ENCODE measurements around the gene C6orf132.

Gene C6orf132

GRCh38 chr6:42104095-42104803 is 38.2 kb downstream of the C6orf132 start:
- no peak for DNase-seq (ENCODE audit: low read depth)
- peak overlapping the region; percentile 28 for H3K4me3 ChIP-seq (ENCODE audit: low read length)
- TF ChIP-seq CTCF (conservative IDR thresholded peaks at IDR 0.05; ENCODE audit: low read depth, low read length) = peak; percentile 85

GRCh38 chr6:42103753-42104094 is 38.7 kb downstream of the C6orf132 start:
- no peak overlapping the region for H3K4me3 ChIP-seq (ENCODE audit: low read length)
- no peak for TF ChIP-seq CTCF (conservative IDR thresholded peaks at IDR 0.05; ENCODE audit: low read depth, low read length)
- DNase-seq (ENCODE audit: low read depth) = no peak

- TF ChIP-seq CTCF (conservative IDR thresholded peaks at IDR 0.05; ENCODE audit: low read depth, low read length) = no peak
- no peak overlapping the region for H3K4me3 ChIP-seq (ENCODE audit: low read length)
- no peak for DNase-seq (ENCODE audit: low read depth)
Observed at GRCh38 chr6:42103216-42103615, 39.2 kb downstream of the C6orf132 start.

GRCh38 chr6:42101186-42101657 is 41.2 kb downstream of the C6orf132 start:
- DNase-seq (ENCODE audit: low read depth) = no peak
- no peak overlapping the region for H3K4me3 ChIP-seq (ENCODE audit: low read length)
- no peak for TF ChIP-seq CTCF (conservative IDR thresholded peaks at IDR 0.05; ENCODE audit: low read depth, low read length)

GRCh38 chr6:42100029-42100901 is 42.2 kb downstream of the C6orf132 start:
- DNase-seq (ENCODE audit: low read depth) = no peak
- no peak for TF ChIP-seq CTCF (conservative IDR thresholded peaks at IDR 0.05; ENCODE audit: low read depth, low read length)
- H3K4me3 ChIP-seq (ENCODE audit: low read length) = no peak overlapping the region

- no peak overlapping the region for H3K4me3 ChIP-seq (ENCODE audit: low read length)
- TF ChIP-seq CTCF (conservative IDR thresholded peaks at IDR 0.05; ENCODE audit: low read depth, low read length) = no peak
- DNase-seq (ENCODE audit: low read depth) = no peak
Observed at GRCh38 chr6:42099340-42100028, 42.9 kb downstream of the C6orf132 start.
